Uterus (tissue), 2 donors: ENCODE measurements around the gene LDLRAD4.

Experiments used
- POLR2A ChIP-seq, 2 donors: fragments of 450-650 bp; IDR thresholded peaks; one replicate each; pipeline ENCODE4 v1.6.1; 2016; ENCODE audit warnings: antibody characterized with exemption in 2 of 2, mild to moderate bottlenecking in 1 of 2, moderate library complexity in 1 of 2
- TF ChIP-seq, protein P1 (sequence below), 4 experiments: fragments of 200-600 bp in 2 of 4; fragments of 450-650 bp in 2 of 4; sonication (generic) in 2 of 4; IDR thresholded peaks; one replicate each; pipeline ENCODE4 v1.5.1; 2016 to 2019; ENCODE audit warnings: antibody characterized with exemption in 4 of 4, mild to moderate bottlenecking in 2 of 4, moderate library complexity in 1 of 4

DNA sequence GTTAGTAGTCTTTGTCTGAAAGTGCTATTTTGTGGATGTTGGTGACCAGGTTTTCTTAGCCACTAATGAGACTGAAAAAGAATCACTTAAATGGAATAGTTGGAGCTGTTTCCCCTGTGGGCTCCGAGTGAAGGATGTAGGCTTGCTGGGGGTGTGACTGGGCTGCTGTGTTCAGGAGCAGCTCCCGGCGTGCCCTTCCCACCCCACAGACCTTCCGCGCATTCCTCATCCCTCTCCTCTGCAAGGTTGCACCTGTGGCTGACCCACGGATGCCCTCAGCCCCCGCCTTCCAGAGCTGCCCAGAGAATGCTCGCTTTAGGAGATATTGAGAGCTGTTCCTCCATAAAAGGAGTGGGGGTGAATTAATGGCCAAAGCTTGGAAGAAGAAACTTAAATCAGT is 174.3 kb downstream of the LDLRAD4 start:
- TF ChIP-seq, protein P1, sequence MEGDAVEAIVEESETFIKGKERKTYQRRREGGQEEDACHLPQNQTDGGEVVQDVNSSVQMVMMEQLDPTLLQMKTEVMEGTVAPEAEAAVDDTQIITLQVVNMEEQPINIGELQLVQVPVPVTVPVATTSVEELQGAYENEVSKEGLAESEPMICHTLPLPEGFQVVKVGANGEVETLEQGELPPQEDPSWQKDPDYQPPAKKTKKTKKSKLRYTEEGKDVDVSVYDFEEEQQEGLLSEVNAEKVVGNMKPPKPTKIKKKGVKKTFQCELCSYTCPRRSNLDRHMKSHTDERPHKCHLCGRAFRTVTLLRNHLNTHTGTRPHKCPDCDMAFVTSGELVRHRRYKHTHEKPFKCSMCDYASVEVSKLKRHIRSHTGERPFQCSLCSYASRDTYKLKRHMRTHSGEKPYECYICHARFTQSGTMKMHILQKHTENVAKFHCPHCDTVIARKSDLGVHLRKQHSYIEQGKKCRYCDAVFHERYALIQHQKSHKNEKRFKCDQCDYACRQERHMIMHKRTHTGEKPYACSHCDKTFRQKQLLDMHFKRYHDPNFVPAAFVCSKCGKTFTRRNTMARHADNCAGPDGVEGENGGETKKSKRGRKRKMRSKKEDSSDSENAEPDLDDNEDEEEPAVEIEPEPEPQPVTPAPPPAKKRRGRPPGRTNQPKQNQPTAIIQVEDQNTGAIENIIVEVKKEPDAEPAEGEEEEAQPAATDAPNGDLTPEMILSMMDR (IDR thresholded peaks at IDR 0.05) = no peak
- no peak for TF ChIP-seq POLR2A (IDR thresholded peaks at IDR 0.05)
